Measurements from ENCODE around the gene CFAP97. TPM values are rescaled to one million over a fixed set of nuclear protein-coding genes. Genes with fewer than 3 reads are reported as not detected.
"Not testable (repeated sequence)": the region's sequence is repeated elsewhere in the genome, so short reads cannot be mapped to it uniquely, and the experiment has no call there.

Gene CFAP97
- total RNA-seq, 4 donors from 2014 or later, result 26.7 to 33.0 (median 30.9) TPM

DNA sequence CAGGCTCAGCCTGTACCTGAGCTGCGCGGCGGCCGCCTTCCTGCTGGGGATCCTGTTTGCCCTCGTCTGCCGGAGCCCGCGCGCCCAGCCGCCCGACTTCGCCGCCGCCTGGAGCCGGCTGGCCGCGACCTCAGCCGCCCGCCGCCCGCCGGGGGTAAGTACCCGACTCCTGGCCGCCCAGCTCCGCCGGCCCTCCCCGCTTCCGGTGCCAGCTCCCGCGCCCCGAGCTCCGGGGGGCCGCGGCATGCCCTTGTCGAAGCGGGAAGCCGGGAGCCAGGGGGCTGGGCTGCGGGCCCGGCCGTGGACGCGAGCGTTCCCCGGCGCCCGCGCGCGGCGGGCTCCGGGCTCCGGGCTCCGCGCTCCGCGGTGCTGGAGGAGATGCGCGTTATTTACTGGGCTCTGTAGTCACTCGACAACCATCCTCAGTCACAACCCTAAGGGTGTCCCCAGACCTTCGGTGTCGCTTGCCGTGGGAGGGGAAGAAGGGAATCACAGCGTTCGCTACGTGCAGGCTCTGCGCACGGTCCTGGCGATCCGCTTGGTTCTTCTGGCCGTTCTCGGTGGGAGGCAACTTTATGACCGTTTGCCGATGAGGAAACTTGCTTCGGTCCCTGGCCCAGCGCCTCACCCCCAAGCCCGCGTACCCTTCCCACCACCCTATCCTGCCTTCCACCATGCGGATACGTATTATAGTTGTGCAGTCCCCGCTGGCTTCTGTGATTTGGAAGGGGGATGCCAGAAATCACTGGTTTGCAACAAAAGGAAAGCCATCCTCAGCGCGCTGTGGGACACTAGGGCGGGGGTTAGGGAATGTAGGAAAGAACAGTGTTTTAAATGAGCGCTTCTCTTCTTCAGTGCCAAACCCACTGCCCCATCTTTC lies 6.5 kb upstream of the CFAP97 start:
- peak overlapping the region; percentile 84 for H3K4me3 ChIP-seq
- H3K4me1 ChIP-seq, result peaks cover 21% of the 10 kb centered on the region
- 1% methylated on average over 42 of the region's 84 CpGs for WGBS
- H3K9me3 ChIP-seq, result no peaks in the 10 kb centered on the region
- no peaks in the 10 kb centered on the region for H3K36me3 ChIP-seq
- TF ChIP-seq POLR2A (IDR thresholded peaks at IDR 0.05), result no peak
- TF ChIP-seq EP300 (IDR thresholded peaks at IDR 0.05), result no peak
- TF ChIP-seq, protein P1, sequence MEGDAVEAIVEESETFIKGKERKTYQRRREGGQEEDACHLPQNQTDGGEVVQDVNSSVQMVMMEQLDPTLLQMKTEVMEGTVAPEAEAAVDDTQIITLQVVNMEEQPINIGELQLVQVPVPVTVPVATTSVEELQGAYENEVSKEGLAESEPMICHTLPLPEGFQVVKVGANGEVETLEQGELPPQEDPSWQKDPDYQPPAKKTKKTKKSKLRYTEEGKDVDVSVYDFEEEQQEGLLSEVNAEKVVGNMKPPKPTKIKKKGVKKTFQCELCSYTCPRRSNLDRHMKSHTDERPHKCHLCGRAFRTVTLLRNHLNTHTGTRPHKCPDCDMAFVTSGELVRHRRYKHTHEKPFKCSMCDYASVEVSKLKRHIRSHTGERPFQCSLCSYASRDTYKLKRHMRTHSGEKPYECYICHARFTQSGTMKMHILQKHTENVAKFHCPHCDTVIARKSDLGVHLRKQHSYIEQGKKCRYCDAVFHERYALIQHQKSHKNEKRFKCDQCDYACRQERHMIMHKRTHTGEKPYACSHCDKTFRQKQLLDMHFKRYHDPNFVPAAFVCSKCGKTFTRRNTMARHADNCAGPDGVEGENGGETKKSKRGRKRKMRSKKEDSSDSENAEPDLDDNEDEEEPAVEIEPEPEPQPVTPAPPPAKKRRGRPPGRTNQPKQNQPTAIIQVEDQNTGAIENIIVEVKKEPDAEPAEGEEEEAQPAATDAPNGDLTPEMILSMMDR (IDR thresholded peaks at IDR 0.05), result no peak
- TF ChIP-seq POLR2AphosphoS5 (IDR thresholded peaks at IDR 0.05), result no peak
- peak overlapping the region; percentile 90 for H3K27ac ChIP-seq
- H3K27me3 ChIP-seq, result no peaks in the 10 kb centered on the region
- DNase-seq (ENCODE audit: low spot score in 2 of 2), result peak; percentile 79 to 84

DNA sequence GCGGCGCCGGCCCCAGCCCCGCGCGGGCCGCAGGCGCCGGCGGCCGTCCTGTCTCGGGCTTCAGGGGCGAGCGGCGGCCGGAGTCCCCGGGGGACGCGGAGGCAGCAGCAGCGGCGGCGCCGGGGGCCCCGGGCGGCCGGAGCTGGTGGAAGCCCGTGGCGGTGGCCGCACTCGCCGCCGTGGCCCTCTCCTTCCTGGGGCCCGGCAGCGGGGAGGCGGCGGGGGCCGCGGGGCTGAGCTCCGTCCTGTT lies 6.0 kb upstream of the CFAP97 start:
- H3K36me3 ChIP-seq; DNase-seq (ENCODE audit: low spot score in 2 of 2); H3K27me3 ChIP-seq; H3K9me3 ChIP-seq: not testable (repeated sequence)
- peak overlapping the region; percentile 90 for H3K27ac ChIP-seq
- peaks cover 23% of the 10 kb centered on the region for H3K4me1 ChIP-seq
- 0% methylated on average over 23 of the region's 39 CpGs for WGBS
- H3K4me3 ChIP-seq, result peak overlapping the region; percentile 84

DNA sequence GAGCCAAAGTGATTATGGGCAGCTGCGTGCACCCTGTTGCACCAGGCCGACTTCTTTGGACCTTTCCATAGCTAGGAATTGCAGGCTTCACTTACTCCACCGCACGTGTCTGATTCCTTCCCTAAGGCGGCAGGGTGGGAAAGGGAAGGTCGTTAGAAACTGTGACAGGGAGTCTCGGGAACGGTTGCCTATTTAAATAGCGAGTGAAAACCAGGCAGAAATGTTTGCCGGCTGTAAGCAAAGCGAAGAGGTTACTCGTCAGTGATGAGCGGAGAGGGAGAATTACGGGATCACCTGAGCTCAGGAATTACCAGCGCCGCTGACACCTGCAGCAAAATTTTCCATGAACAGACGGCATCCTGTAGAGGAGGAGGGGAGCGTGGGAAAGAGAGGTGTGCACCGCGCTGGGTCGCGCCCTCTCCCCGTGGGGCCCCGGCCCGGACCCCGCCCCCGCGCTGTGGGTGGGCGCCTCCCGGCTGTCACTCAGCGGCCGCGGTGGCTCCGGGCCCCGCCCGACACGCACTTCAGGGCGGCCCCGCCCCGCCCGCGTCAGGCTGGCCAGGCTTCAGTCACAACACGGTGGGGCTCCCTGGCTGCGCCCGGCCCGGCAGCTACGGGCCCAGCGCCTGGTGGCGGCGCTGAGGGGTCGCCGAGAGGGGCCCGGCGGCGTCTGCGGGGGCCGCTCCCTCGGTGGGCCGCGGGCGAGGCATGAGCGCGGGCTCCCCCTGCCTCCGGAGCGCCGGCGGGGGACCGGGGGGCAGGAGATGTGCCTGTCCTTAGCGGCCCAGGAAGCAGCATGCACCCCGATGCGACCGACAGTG lies 5.4 kb upstream of the CFAP97 start, which contains the start of gene SNX25:
TSS of gene SNX25 (plus strand) at position 568 of the 821 bp plus-strand sequence. CDS start at position 797, 229 bp downstream.
- Histone ChIP-seq H3K27me3 (no peaks in the 10 kb centered on the region), H3K27ac (peak within 1 kb of the TSS; percentile 90), H3K9me3 (no peaks in the 10 kb centered on the region), H3K4me1 (peaks cover 28% of the 10 kb centered on the region), H3K4me3 (peak within 1 kb of the TSS; percentile 84), H3K36me3 (no peaks in the 10 kb centered on the region)
- peak in 1 of 2 donors; percentile 79 for TF ChIP-seq POLR2A (IDR thresholded peaks at IDR 0.05)
- TF ChIP-seq, protein P1 (IDR thresholded peaks at IDR 0.05), result no peak
- TF ChIP-seq EP300 (IDR thresholded peaks at IDR 0.05), result no peak
- TF ChIP-seq POLR2AphosphoS5 (IDR thresholded peaks at IDR 0.05), result no peak
- peak; percentile 90 to 91 for DNase-seq (ENCODE audit: low spot score in 2 of 2)
- WGBS, result 1% methylated on average over 26 of the region's 72 CpGs

DNA sequence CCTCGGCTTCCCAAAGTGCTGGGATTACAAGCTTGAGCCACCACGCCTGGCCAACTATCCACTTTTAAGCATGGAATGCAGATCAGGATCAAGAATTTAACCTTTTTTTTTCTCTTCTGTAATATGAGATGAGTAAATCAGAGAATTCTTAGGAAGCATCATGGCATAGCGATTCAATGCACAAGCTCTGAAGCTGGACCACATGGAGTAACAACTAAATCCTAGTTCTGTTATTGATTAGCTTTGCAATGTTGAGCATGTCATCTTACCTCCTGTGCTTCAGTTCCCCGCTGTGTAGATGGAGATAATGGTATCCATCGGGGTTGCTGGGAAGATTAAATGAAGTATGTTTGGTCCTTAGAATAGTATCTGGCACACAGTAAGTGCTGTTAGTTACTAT lies 3.7 kb upstream of the CFAP97 start:
- Histone ChIP-seq H3K27me3 (no peaks in the 10 kb centered on the region), H3K27ac (no peak overlapping the region), H3K4me3 (no peak overlapping the region), H3K36me3 (no peaks in the 10 kb centered on the region), H3K4me1 (peaks cover 39% of the 10 kb centered on the region), H3K9me3 (no peaks in the 10 kb centered on the region)
- TF ChIP-seq EP300 (IDR thresholded peaks at IDR 0.05), result no peak
- TF ChIP-seq, protein P1 (IDR thresholded peaks at IDR 0.05), result no peak
- no peak for TF ChIP-seq POLR2AphosphoS5 (IDR thresholded peaks at IDR 0.05)
- TF ChIP-seq POLR2A (IDR thresholded peaks at IDR 0.05), result no peak
- no peak for DNase-seq (ENCODE audit: low spot score in 2 of 2)
- WGBS, result 95% methylated on average over 5 of the region's 5 CpGs

DNA sequence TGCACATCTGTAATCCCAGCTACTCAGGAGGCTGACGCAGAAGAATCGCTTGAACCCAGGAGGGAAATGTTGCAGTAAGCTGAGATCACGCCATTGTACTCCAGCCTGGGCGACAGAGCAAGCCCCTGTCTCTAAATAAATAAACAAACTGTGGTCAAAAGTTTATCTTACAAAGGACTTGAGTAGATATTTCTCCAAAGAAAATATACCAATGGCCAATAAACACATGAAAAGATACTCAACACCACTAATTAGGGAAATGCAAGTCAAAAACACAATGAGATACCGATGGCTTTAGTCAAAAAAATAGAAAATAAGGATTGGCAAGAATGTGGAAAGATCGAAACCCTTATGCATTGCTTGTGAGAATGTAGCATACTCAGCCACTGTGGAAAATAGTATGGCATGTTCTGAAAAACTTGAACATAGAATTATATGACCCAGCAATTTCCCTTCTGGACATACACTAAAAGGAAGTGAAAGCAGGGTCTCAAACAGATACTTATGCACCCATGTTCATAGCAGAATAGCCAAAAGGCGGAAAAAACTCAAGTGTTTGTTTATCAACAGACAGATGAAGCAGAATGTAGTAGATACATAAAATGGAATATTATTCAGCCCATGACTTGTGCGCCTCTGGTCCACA lies 2.0 kb upstream of the CFAP97 start:
- H3K4me3 ChIP-seq, result no peak overlapping the region
- H3K27me3 ChIP-seq, result no peaks in the 10 kb centered on the region
- no peak overlapping the region for H3K27ac ChIP-seq
- TF ChIP-seq EP300 (IDR thresholded peaks at IDR 0.05), result no peak
- no peak for TF ChIP-seq POLR2A (IDR thresholded peaks at IDR 0.05)
- no peak for TF ChIP-seq POLR2AphosphoS5 (IDR thresholded peaks at IDR 0.05)
- TF ChIP-seq, protein P1 (IDR thresholded peaks at IDR 0.05), result no peak
- H3K36me3 ChIP-seq, result no peaks in the 10 kb centered on the region
- no peak for DNase-seq (ENCODE audit: low spot score in 2 of 2)
- H3K9me3 ChIP-seq, result no peaks in the 10 kb centered on the region
- peaks cover 34% of the 10 kb centered on the region for H3K4me1 ChIP-seq
- WGBS, result 97% methylated on average over 8 of the region's 8 CpGs

DNA sequence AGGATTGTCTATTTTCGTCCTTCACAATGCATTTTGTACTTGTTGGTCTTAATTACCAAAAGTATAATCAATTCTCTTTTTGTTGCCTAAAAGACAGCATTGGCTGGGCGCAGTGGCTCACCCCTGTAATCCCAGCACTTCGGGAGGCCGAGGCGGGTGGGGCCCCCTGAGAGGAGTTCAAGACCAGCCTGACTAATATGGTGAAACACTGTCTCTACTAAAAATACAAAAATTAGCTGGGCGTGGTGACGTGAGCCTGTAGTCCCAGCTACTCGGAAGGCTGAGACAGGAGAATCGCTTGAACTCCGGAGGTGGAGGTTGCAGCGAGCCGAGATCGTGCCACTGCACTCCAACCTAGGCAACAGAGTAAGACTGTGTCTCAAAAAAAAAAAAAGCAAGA lies 1.3 kb upstream of the CFAP97 start:
- not testable (repeated sequence) for H3K4me3 ChIP-seq; H3K27ac ChIP-seq; H3K27me3 ChIP-seq; H3K9me3 ChIP-seq; H3K36me3 ChIP-seq; DNase-seq (ENCODE audit: low spot score in 2 of 2)
- peaks cover 31% of the 10 kb centered on the region for H3K4me1 ChIP-seq
- WGBS, result 91% methylated on average over 13 of the region's 13 CpGs
